Liver (tissue), 2 donors: ENCODE measurements around the gene POP4.

Source experiments
- CTCF ChIP-seq: fragments of 150-350 bp; IDR thresholded peaks from 2 replicates; pipeline ENCODE4 v1.5.1; 2017; ENCODE audit warnings: improper control_type of control experiment, low read depth, low read length; ENCODE audit not compliant: missing input control
- MAX ChIP-seq: IDR thresholded peaks from 2 replicates; pipeline ENCODE4 v1.6.1; 2016; ENCODE audit warnings: antibody characterized with exemption
- YY1 ChIP-seq: IDR thresholded peaks from 2 replicates; pipeline ENCODE4 v1.6.1; 2016; ENCODE audit warnings: antibody characterized with exemption, mild to moderate bottlenecking
- donor health status: healthy.

- TF ChIP-seq CTCF (no peak), YY1 (no peak), MAX (no peak)
These were observed 7.6 kb upstream of the POP4 start for GRCh38 chr19:29598496-29598895.
